ENCODE results near the gene IWS1.

- TF ChIP-seq, protein P1, sequence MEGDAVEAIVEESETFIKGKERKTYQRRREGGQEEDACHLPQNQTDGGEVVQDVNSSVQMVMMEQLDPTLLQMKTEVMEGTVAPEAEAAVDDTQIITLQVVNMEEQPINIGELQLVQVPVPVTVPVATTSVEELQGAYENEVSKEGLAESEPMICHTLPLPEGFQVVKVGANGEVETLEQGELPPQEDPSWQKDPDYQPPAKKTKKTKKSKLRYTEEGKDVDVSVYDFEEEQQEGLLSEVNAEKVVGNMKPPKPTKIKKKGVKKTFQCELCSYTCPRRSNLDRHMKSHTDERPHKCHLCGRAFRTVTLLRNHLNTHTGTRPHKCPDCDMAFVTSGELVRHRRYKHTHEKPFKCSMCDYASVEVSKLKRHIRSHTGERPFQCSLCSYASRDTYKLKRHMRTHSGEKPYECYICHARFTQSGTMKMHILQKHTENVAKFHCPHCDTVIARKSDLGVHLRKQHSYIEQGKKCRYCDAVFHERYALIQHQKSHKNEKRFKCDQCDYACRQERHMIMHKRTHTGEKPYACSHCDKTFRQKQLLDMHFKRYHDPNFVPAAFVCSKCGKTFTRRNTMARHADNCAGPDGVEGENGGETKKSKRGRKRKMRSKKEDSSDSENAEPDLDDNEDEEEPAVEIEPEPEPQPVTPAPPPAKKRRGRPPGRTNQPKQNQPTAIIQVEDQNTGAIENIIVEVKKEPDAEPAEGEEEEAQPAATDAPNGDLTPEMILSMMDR (IDR thresholded peaks at IDR 0.05; ENCODE audit: insufficient read depth, low read length, poor library complexity, severe bottlenecking), result no peak
- TF ChIP-seq EZH2phosphoT487 (conservative IDR thresholded peaks at IDR 0.05; ENCODE audit: low read length), result no peak
Measured at GRCh38 chr2:127456960-127457359, 69.3 kb downstream of the IWS1 start.
